Chondrocyte (in vitro differentiated cells): Measurements from ENCODE around the gene FYN. TPM values are rescaled to one million over a fixed set of nuclear protein-coding genes. Genes with fewer than 3 reads are reported as not detected.
"Not testable (repeated sequence)": the region's sequence is repeated elsewhere in the genome, so short reads cannot be mapped to it uniquely, and the experiment has no call there.

ENCODE experiments used
- DNase-seq: peaks from one replicate; pipeline ENCODE4 v3.0.0; 2021; ENCODE audit warnings: mixed read lengths, low spot score
- H3K27ac Mint-ChIP-seq: one replicate; pipeline ENCODE4 v1.8.0; 2021; ENCODE audit warnings: mild to moderate bottlenecking, moderate library complexity, mixed read lengths; ENCODE audit not compliant: unreplicated experiment
- H3K27me3 Mint-ChIP-seq: 2 replicates; pipeline ENCODE4 v1.8.0; 2021; ENCODE audit warnings: low read depth, mixed read lengths
- H3K36me3 Mint-ChIP-seq: 2 replicates; pipeline ENCODE4 v1.8.0; 2021; ENCODE audit warnings: low read depth, mixed read lengths
- H3K4me1 Mint-ChIP-seq: 2 replicates; pipeline ENCODE4 v1.8.0; 2021; ENCODE audit warnings: low read depth, mild to moderate bottlenecking, mixed read lengths
- H3K4me3 Mint-ChIP-seq: one replicate; pipeline ENCODE4 v1.8.0; 2021; ENCODE audit warnings: mild to moderate bottlenecking, moderate library complexity, mixed read lengths; ENCODE audit not compliant: unreplicated experiment
- H3K9me3 Mint-ChIP-seq: 2 replicates; pipeline ENCODE4 v1.8.0; 2021; ENCODE audit warnings: low read depth, mixed read lengths
- total RNA-seq: library from RNA; stranded (reverse); gene quantifications from 3 replicates; pipeline ENCODE4 v1.2.1, GENCODE V29; 2021
- TF ChIP-seq, protein P1 (sequence below): fragments of 200-600 bp; sonication (generic); IDR thresholded peaks from 2 replicates; pipeline ENCODE4 v1.5.0; 2021; ENCODE audit warnings: antibody characterized with exemption, mild to moderate bottlenecking, moderate library complexity

FYN gene
- total RNA-seq, 1 donor from 2014 or later = 109 TPM

DNA sequence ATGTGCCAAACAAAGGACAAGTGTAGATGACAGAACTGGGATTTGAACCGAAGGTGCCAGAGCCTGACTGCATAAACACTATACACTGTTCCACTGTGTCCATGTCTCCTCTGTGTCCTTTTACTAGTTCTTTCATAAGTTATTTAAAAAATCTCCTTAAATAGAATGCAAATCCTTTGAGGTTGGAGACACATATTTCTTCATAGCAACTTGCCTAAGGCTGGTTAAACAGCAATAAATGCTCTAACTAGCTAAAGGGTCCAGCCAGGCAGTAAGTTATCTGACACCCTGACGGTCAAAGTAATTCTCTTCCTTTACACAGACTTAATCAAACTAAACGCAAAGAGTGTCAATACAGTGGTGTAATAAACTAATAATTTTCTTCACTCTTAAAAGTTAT lies 191.4 kb downstream of the FYN start:
- peaks cover 47% of the 10 kb centered on the region for H3K4me1 Mint-ChIP-seq
- H3K4me3 Mint-ChIP-seq = no peak overlapping the region
- TF ChIP-seq, protein P1, sequence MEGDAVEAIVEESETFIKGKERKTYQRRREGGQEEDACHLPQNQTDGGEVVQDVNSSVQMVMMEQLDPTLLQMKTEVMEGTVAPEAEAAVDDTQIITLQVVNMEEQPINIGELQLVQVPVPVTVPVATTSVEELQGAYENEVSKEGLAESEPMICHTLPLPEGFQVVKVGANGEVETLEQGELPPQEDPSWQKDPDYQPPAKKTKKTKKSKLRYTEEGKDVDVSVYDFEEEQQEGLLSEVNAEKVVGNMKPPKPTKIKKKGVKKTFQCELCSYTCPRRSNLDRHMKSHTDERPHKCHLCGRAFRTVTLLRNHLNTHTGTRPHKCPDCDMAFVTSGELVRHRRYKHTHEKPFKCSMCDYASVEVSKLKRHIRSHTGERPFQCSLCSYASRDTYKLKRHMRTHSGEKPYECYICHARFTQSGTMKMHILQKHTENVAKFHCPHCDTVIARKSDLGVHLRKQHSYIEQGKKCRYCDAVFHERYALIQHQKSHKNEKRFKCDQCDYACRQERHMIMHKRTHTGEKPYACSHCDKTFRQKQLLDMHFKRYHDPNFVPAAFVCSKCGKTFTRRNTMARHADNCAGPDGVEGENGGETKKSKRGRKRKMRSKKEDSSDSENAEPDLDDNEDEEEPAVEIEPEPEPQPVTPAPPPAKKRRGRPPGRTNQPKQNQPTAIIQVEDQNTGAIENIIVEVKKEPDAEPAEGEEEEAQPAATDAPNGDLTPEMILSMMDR = no peak
- no peak overlapping the region for H3K27ac Mint-ChIP-seq
- H3K36me3 Mint-ChIP-seq = peaks cover 13% of the 10 kb centered on the region
- DNase-seq = no peak
- no peaks in the 10 kb centered on the region for H3K9me3 Mint-ChIP-seq
- no peaks in the 10 kb centered on the region for H3K27me3 Mint-ChIP-seq

DNA sequence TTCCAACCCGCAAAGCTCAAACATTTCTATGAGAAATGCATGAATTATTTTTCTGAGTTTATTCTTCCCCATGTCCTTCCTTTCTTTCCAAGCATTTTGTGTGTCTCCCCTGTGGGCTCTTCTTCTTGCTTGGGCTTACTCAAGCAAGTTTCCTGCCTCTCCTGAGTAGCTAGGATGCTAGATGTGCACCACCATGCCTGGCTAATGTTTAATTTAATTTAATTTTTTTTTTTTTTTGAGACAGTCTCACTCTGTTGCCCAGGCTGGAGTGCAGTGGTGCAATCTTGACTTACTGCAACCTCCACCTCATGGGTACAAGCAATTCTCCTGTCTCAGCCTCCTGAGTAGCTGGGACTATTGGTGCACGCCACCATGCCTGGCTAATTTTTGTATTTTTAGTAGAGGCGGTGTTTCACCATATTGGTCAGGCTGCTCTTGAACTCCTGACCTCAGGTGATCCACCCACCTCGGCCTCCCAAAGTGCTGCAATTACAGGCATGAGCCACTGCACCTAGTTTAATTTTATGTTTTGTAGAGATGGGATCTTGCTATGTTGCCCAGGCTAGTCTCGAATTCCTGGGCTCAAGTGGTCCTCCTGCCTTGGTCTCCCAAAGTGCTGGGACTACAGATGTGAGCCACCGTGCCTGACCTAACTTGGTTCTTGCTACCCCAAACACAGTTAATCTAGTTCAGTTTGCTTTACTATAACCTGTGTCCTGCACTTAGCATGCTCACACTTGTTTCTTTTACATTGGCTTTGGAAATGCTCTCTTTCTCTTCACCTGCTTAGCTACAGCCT lies 192.2 kb downstream of the FYN start:
- H3K36me3 Mint-ChIP-seq = peaks cover 13% of the 10 kb centered on the region
- H3K4me3 Mint-ChIP-seq, DNase-seq, H3K27me3 Mint-ChIP-seq, H3K9me3 Mint-ChIP-seq, H3K27ac Mint-ChIP-seq: not testable (repeated sequence)
- H3K4me1 Mint-ChIP-seq = peaks cover 39% of the 10 kb centered on the region

DNA sequence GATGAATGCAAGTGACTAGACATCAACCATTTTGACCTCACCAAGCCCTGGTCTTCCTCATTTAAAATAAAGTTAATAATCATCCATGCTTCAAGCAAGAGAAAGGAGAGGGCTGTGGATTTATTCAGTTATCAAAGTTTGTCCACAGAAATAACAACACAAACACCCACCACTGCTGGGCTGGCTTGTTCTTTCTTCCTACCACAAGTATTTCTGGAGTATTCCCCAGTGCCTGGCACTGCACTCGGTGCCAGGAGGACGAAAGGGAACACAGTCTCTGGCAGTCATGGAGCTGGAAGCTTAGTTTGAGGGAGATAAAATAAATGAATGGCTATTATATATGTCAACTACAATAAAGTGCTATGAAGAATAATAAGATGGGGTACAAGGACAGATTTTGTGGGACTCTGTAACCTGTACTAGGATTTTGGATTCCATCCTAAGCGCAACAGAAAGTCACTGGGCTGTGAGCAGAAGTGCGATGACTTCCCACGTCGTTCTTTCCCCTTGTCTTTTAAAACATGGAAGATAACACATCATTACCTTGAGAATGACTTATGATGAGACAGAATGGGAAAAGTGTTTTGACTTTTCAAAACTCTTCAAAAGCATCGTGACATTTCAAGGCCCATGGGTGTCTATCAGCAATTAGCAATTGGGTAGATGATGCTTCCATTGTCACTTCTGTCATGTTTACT lies 193.1 kb downstream of the FYN start:
- Mint-ChIP-seq H3K27ac (no peak overlapping the region), H3K9me3 (no peaks in the 10 kb centered on the region), H3K36me3 (peaks cover 11% of the 10 kb centered on the region)

DNA sequence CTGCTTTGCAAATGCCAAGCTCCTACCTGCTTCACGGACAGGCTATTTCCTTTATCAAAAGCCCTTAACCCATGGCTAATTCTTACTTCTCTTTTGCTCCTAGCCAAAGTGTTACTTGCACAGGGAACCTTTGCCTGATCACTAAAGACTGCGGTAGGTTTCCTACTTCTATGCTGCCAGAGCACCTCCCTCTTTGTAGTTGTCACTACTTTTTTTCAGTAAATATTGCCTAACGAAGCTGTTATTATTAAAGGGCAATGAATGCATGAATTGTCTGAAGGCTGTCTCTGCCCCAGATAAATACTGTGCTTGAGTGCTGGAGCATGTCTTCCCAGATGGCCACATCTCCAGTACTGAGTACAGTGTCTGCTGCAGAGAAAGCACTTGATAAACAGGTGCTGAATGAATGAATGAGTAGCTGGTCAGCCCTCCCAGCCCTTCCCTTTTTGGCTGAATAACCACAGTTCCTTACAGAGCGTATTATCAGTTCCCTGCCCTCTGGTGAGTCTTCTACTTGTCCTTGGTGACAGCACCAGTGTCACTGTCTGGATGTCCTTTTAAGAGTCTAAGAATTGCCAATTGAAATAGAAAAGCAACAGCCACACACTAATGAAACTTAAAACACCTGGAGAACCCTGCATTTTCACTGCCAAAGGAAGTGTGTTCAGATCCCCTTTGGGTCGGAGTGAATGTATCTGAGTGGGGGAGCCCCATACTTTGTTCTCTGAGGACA lies 194.0 kb downstream of the FYN start:
- Mint-ChIP-seq H3K27ac (no peak overlapping the region), H3K27me3 (no peaks in the 10 kb centered on the region)

More for the DNA sequence above, 193.1 kb downstream of the FYN start:
- H3K4me3 Mint-ChIP-seq = no peak overlapping the region
- no peak for DNase-seq
- no peaks in the 10 kb centered on the region for H3K27me3 Mint-ChIP-seq
- peaks cover 33% of the 10 kb centered on the region for H3K4me1 Mint-ChIP-seq
- TF ChIP-seq, protein P1 = no peak

DNA sequence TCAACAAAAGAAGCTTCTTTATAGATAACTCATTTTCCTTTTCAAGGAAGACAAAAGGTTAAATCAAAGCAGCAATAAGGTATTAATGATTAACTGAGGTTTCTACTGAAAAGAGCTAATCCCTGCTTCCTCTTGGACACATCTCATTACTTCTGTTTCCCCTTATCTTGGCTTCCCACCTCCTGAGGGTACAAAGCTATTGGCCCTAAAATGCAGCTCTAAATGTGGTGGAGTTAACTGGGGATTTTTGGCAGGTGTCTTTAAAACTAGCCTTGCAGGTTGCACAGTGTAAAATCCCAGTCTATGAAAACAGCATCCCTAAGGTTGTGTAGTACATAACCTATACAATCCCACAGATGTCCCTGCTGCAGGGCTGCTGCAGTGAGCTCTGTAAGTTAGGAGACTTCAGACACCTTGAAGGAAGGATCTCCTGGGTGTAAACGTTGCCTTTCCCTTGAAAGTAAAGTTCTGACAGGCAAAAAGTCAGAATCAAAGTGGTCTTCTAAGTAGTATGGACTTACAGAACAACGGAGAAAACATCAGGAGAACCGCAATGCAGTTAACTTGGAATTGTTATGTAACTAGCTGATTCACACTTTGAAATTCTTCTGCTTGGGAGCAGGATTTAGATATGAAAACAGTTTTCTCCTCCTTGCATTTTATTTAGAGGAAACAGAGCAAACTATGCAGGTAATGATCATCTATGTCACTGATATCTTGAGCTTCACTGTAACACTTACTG lies 195.8 kb downstream of the FYN start:
- H3K4me3 Mint-ChIP-seq = no peak overlapping the region
- DNase-seq = no peak
- no peaks in the 10 kb centered on the region for H3K27me3 Mint-ChIP-seq
- peaks cover 21% of the 10 kb centered on the region for H3K36me3 Mint-ChIP-seq
- no peak overlapping the region for H3K27ac Mint-ChIP-seq
- no peaks in the 10 kb centered on the region for H3K9me3 Mint-ChIP-seq
- peaks cover 22% of the 10 kb centered on the region for H3K4me1 Mint-ChIP-seq
- TF ChIP-seq, protein P1 = no peak

More for the DNA sequence above, 194.0 kb downstream of the FYN start:
- TF ChIP-seq, protein P1 = no peak
- Mint-ChIP-seq H3K4me1 (peaks cover 35% of the 10 kb centered on the region), H3K36me3 (peaks cover 10% of the 10 kb centered on the region), H3K9me3 (no peaks in the 10 kb centered on the region), H3K4me3 (no peak overlapping the region)
- no peak for DNase-seq
